ENCODE measurements around the gene RMND1.

RMND1 gene

GRCh38 chr6:151381722-151382121 is 70.2 kb downstream of the RMND1 start:
- no peak overlapping the region for H3K4me2 ChIP-seq (ENCODE audit: low read length)
- H3K27me3 ChIP-seq (ENCODE audit: control insufficient read depth, insufficient read depth, low read length): no peaks in the 10 kb centered on the region
- peaks cover 20% of the 10 kb centered on the region for H3K4me1 ChIP-seq (ENCODE audit: control insufficient read depth, insufficient read depth, low read length)
- H3K9me3 ChIP-seq (replicated peaks; ENCODE audit: low read length): no peaks in the 10 kb centered on the region
- no peaks in the 10 kb centered on the region for H3K36me3 ChIP-seq (ENCODE audit: insufficient read depth, low read length)
- H3K4me3 ChIP-seq (ENCODE audit: low read length): no peak overlapping the region
- no peak overlapping the region for H3K9ac ChIP-seq (ENCODE audit: low read depth, low read length)

DNA sequence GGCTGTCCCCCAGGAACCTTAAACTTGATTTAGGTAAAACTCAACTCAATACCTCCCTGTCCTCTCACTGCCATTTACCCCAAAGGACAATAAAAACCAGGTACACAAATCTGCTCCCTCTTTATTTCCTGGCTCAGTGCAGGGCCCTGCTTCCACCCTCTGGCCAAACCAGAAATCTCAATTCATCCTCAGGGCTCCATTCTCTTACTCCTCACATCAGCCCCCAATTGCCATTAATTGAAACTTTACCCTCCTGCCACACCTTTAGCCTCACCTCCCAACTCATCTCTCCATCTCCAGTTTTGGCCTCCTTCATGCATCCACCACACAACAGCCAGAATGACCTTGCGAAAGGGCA is 71.1 kb downstream of the RMND1 start:
- Histone ChIP-seq H3K4me2 (ENCODE audit: low read length) (peak overlapping the region; percentile 80), H3K9ac (ENCODE audit: low read depth, low read length) (peak overlapping the region; percentile 75), H3K9me3 (replicated peaks; ENCODE audit: low read length) (no peaks in the 10 kb centered on the region), H3K36me3 (ENCODE audit: insufficient read depth, low read length) (no peaks in the 10 kb centered on the region), H3K4me1 (ENCODE audit: control insufficient read depth, insufficient read depth, low read length) (peaks cover 20% of the 10 kb centered on the region), H3K27me3 (ENCODE audit: control insufficient read depth, insufficient read depth, low read length) (no peaks in the 10 kb centered on the region), H3K4me3 (ENCODE audit: low read length) (peak overlapping the region; percentile 61)

DNA sequence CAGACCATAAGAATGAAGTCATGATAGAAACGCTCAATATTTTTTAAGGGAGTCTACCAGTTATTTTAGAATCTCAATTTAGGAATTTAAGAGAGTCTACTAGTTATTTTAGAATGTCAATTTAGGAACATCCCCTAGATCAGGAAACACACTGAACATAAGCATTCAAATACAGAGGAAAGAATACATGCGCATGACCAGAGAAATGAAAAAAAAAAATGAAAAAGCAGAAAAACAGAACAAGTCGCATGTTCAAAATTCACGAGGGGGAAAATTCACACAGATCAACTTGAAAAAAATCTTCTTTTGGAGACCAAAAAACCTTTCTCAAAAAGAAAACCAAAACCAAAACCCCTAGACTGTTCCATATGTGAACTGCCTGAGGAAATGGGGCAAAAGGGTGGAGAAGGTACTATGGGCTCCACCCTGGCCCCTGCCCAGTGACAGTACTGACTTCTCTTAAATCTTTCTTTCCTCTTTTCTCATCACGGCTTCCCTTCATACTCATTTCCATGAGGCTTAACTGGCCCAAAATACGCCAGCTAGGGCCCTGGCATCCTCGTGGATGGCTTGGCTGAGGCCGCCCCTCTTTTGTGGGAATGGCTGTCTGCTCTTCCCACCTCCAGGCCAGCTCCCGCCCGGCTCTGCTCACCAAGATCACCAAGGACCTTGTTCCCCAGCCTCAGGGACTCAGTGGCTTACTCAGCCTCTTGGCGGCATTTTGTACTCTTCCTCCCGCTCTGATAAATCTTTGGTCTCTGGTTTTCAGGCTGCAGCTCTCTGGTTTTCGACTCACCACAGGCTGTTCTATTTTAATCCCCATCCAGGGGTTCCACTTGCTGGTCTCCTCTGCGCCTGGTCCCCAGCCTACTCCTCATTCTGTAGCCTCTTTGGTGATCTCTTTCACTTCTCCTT is 71.7 kb downstream of the RMND1 start:
- Histone ChIP-seq H3K9ac (ENCODE audit: low read depth, low read length) (peak overlapping the region; percentile 75), H3K9me3 (replicated peaks; ENCODE audit: low read length) (no peaks in the 10 kb centered on the region), H3K36me3 (ENCODE audit: insufficient read depth, low read length) (no peaks in the 10 kb centered on the region), H3K4me2 (ENCODE audit: low read length) (peak overlapping the region; percentile 80), H3K27me3 (ENCODE audit: control insufficient read depth, insufficient read depth, low read length) (no peaks in the 10 kb centered on the region), H3K4me1 (ENCODE audit: control insufficient read depth, insufficient read depth, low read length) (peaks cover 20% of the 10 kb centered on the region), H3K4me3 (ENCODE audit: low read length) (peak overlapping the region; percentile 61)

DNA sequence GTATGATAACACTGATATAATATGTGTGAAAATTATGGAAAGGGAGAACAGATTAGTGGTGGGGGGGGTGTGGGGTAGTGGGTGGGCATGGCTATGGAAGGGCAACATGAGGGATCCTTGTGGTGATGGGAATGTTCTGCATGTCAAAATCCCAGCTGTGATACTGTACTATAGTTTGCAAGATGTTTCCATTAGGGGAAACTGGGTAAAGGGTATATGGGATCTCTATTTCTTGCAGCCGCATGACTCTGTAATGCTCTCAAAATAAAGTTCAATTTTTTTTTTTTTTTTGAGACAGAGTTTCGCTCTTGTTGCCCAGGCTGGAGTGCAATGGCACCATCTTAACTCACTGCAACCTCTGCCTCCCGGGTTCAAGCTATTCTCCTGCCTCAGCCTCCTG is 74.8 kb downstream of the RMND1 start:
- no peak overlapping the region for H3K4me3 ChIP-seq (ENCODE audit: low read length)
- H3K4me1 ChIP-seq (ENCODE audit: control insufficient read depth, insufficient read depth, low read length): peaks cover 20% of the 10 kb centered on the region
- H3K4me2 ChIP-seq (ENCODE audit: low read length): no peak overlapping the region
- no peaks in the 10 kb centered on the region for H3K27me3 ChIP-seq (ENCODE audit: control insufficient read depth, insufficient read depth, low read length)
- H3K9me3 ChIP-seq (replicated peaks; ENCODE audit: low read length): no peaks in the 10 kb centered on the region
- H3K9ac ChIP-seq (ENCODE audit: low read depth, low read length): no peak overlapping the region
- peaks cover 6% of the 10 kb centered on the region for H3K36me3 ChIP-seq (ENCODE audit: insufficient read depth, low read length)

GRCh38 chr6:151376440-151376839 is 75.5 kb downstream of the RMND1 start:
- Histone ChIP-seq H3K27me3 (ENCODE audit: control insufficient read depth, insufficient read depth, low read length) (no peaks in the 10 kb centered on the region), H3K9ac (ENCODE audit: low read depth, low read length) (no peak overlapping the region), H3K4me1 (ENCODE audit: control insufficient read depth, insufficient read depth, low read length) (peaks cover 20% of the 10 kb centered on the region), H3K4me3 (ENCODE audit: low read length) (no peak overlapping the region), H3K9me3 (replicated peaks; ENCODE audit: low read length) (no peaks in the 10 kb centered on the region), H3K4me2 (ENCODE audit: low read length) (no peak overlapping the region), H3K36me3 (ENCODE audit: insufficient read depth, low read length) (peaks cover 13% of the 10 kb centered on the region)

- Histone ChIP-seq H3K36me3 (ENCODE audit: insufficient read depth, low read length) (peaks cover 19% of the 10 kb centered on the region), H3K4me3 (ENCODE audit: low read length) (no peak overlapping the region), H3K4me1 (ENCODE audit: control insufficient read depth, insufficient read depth, low read length) (peaks cover 18% of the 10 kb centered on the region)
Measured at GRCh38 chr6:151375833-151376232, 76.1 kb downstream of the RMND1 start.

GRCh38 chr6:151374036-151374683 is 77.8 kb downstream of the RMND1 start:
- Histone ChIP-seq H3K4me2 (ENCODE audit: low read length) (no peak overlapping the region), H3K9ac (ENCODE audit: low read depth, low read length) (no peak overlapping the region)

More at GRCh38 chr6:151375833-151376232, 76.1 kb downstream of the RMND1 start:
- H3K9ac ChIP-seq (ENCODE audit: low read depth, low read length): no peak overlapping the region
- no peaks in the 10 kb centered on the region for H3K9me3 ChIP-seq (replicated peaks; ENCODE audit: low read length)
- H3K4me2 ChIP-seq (ENCODE audit: low read length): no peak overlapping the region
- no peaks in the 10 kb centered on the region for H3K27me3 ChIP-seq (ENCODE audit: control insufficient read depth, insufficient read depth, low read length)

DNA sequence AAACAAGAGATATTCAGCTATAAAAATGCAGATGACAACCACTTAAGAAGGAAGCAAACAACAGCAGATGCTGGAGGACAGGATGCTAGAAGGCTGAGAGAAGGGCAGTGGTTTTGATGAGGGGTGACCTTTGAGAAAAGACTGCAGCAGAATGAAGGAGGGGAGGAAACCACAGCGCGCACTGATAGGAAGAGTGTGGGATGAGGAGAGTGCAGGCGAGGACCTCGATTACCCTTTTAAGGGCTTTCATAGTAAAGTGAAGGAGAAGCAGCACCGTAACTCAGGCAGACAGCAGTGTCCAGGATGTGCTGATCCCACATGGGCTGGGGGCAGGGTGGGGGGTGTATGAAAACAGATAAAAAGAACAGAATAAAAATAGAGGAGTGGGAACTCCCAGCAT is 79.8 kb downstream of the RMND1 start:
- no peaks in the 10 kb centered on the region for H3K4me1 ChIP-seq (ENCODE audit: control insufficient read depth, insufficient read depth, low read length)
- no peak overlapping the region for H3K4me3 ChIP-seq (ENCODE audit: low read length)
- H3K27me3 ChIP-seq (ENCODE audit: control insufficient read depth, insufficient read depth, low read length): no peaks in the 10 kb centered on the region
- H3K9ac ChIP-seq (ENCODE audit: low read depth, low read length): no peak overlapping the region
- peaks cover 24% of the 10 kb centered on the region for H3K36me3 ChIP-seq (ENCODE audit: insufficient read depth, low read length)
- H3K9me3 ChIP-seq (replicated peaks; ENCODE audit: low read length): no peaks in the 10 kb centered on the region
- H3K4me2 ChIP-seq (ENCODE audit: low read length): no peak overlapping the region

More at GRCh38 chr6:151374036-151374683, 77.8 kb downstream of the RMND1 start:
- no peak overlapping the region for H3K4me3 ChIP-seq (ENCODE audit: low read length)
- no peaks in the 10 kb centered on the region for H3K9me3 ChIP-seq (replicated peaks; ENCODE audit: low read length)
- peaks cover 21% of the 10 kb centered on the region for H3K36me3 ChIP-seq (ENCODE audit: insufficient read depth, low read length)
- H3K27me3 ChIP-seq (ENCODE audit: control insufficient read depth, insufficient read depth, low read length): no peaks in the 10 kb centered on the region
- H3K4me1 ChIP-seq (ENCODE audit: control insufficient read depth, insufficient read depth, low read length): peaks cover 5% of the 10 kb centered on the region

DNA sequence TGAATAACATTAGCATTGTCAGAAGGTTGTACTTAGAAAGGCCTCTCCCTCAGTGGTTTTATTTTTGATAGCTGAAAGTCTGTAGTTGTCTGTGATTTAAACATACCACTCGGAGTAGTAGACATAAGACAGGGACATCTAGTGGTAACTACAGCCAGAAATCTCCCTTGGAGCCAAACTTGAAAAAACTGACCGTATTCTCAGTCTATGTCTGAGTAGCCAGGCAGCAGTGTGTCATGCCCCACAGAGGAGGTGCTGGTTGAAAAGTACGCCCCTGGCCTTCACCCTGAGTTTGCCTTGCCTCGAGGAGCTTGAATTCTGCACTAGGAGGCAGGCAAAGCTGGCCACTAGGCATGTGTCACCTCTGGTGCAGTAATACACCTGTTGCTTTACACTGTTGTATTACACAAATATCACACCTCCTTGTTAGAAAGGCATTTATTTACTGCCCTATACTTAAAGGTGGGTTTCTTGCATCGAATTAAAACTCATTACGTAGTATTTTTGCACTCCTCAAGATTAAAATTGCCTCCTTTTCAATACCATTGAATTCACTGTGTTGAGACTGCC is 81.3 kb downstream of the RMND1 start:
- no peak overlapping the region for H3K4me3 ChIP-seq (ENCODE audit: low read length)
- no peak overlapping the region for H3K9ac ChIP-seq (ENCODE audit: low read depth, low read length)
- peaks cover 35% of the 10 kb centered on the region for H3K36me3 ChIP-seq (ENCODE audit: insufficient read depth, low read length)
- no peaks in the 10 kb centered on the region for H3K9me3 ChIP-seq (replicated peaks; ENCODE audit: low read length)
- H3K4me2 ChIP-seq (ENCODE audit: low read length): no peak overlapping the region
- no peaks in the 10 kb centered on the region for H3K4me1 ChIP-seq (ENCODE audit: control insufficient read depth, insufficient read depth, low read length)
- no peaks in the 10 kb centered on the region for H3K27me3 ChIP-seq (ENCODE audit: control insufficient read depth, insufficient read depth, low read length)

DNA sequence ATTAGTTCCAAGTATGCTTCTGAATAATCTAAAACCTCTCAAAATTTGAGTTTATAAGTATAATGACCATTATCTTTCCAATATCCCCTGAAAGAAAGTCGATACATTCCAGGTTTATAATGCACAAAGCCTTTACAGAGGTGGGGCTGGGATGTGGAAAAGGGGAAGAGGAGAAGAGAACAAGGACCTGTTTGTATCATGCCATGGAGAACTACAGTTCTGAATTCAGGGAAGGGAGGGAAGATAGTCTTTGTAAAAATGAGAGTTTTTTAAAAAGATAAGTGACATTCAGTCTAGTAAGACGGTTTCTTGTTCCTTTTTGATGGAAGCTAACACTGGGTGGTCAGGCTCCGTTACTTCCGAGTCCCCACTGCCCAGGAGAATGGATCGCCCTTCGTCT is 86.7 kb downstream of the RMND1 start:
- Histone ChIP-seq H3K4me2 (ENCODE audit: low read length) (no peak overlapping the region), H3K36me3 (ENCODE audit: insufficient read depth, low read length) (peaks cover 29% of the 10 kb centered on the region), H3K9ac (ENCODE audit: low read depth, low read length) (no peak overlapping the region), H3K4me3 (ENCODE audit: low read length) (no peak overlapping the region), H3K9me3 (replicated peaks; ENCODE audit: low read length) (no peaks in the 10 kb centered on the region), H3K27me3 (ENCODE audit: control insufficient read depth, insufficient read depth, low read length) (no peaks in the 10 kb centered on the region), H3K4me1 (ENCODE audit: control insufficient read depth, insufficient read depth, low read length) (no peaks in the 10 kb centered on the region)

DNA sequence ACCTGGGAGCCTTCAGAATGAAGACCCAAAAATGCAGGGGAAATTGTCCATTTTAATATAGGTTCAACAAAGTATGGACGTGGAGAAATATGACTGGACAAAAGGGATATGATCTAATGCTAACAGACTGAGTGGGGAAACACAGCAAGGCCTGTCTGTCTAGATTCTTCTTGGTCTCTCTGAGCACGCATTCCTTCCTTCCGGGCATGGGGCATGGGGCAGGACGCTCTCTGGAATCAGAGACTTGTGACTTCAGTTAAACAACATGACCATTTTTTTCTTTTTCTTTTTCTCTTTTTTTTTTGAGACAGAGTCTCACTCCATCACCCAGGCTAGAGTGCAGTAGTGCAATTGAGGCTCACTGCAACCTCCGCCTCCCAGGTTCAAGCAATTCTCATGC is 92.4 kb downstream of the RMND1 start:
- Histone ChIP-seq H3K4me1 (ENCODE audit: control insufficient read depth, insufficient read depth, low read length) (no peaks in the 10 kb centered on the region), H3K9ac (ENCODE audit: low read depth, low read length) (no peak overlapping the region), H3K27me3 (ENCODE audit: control insufficient read depth, insufficient read depth, low read length) (no peaks in the 10 kb centered on the region), H3K4me2 (ENCODE audit: low read length) (no peak overlapping the region), H3K9me3 (replicated peaks; ENCODE audit: low read length) (no peaks in the 10 kb centered on the region), H3K36me3 (ENCODE audit: insufficient read depth, low read length) (peaks cover 31% of the 10 kb centered on the region), H3K4me3 (ENCODE audit: low read length) (no peak overlapping the region)
